ACC112 (cell line): ENCODE measurements around the gene ODAD2.

Experiments used
- H2AFZ ChIP-seq: fragments of 200-600 bp; sonication (generic); one replicate; pipeline ENCODE4 v1.6.0; 2017; ENCODE audit warnings: antibody characterized with exemption, low read length; ENCODE audit not compliant: unreplicated experiment
- H3K27ac ChIP-seq: fragments of 200-600 bp; sonication (generic); 2 replicates; pipeline ENCODE4 v1.5.1; 2014; ENCODE audit warnings: low read depth, mild to moderate bottlenecking, antibody characterized with exemption, low read length, moderate library complexity
- H3K27me3 ChIP-seq: fragments of 200-600 bp; sonication (generic); 2 replicates; pipeline ENCODE4 v1.6.1; 2014; ENCODE audit warnings: mild to moderate bottlenecking, antibody characterized with exemption, low read length, moderate library complexity, mixed read lengths; ENCODE audit not compliant: insufficient read depth
- H3K36me3 ChIP-seq: fragments of 200-600 bp; sonication (generic); 2 replicates; pipeline ENCODE4 v1.6.1; 2016; ENCODE audit warnings: mild to moderate bottlenecking, antibody characterized with exemption, low read length, moderate library complexity, mixed read lengths; ENCODE audit not compliant: insufficient read depth
- H3K4me1 ChIP-seq: fragments of 200-600 bp; sonication (generic); one replicate; pipeline ENCODE4 v1.6.1; 2016; ENCODE audit warnings: low read length, mixed read lengths; ENCODE audit not compliant: insufficient read depth, unreplicated experiment, control insufficient read depth
- H3K4me3 ChIP-seq: fragments of 200-600 bp; sonication (generic); 2 replicates; pipeline ENCODE4 v1.5.1; 2014; ENCODE audit warnings: mild to moderate bottlenecking, low read depth, low read length
- H3K79me2 ChIP-seq: fragments of 200-600 bp; sonication (generic); one replicate; pipeline ENCODE4 v1.6.0; 2016; ENCODE audit warnings: low read length; ENCODE audit not compliant: control insufficient read depth, unreplicated experiment, insufficient read depth

Gene ODAD2

DNA sequence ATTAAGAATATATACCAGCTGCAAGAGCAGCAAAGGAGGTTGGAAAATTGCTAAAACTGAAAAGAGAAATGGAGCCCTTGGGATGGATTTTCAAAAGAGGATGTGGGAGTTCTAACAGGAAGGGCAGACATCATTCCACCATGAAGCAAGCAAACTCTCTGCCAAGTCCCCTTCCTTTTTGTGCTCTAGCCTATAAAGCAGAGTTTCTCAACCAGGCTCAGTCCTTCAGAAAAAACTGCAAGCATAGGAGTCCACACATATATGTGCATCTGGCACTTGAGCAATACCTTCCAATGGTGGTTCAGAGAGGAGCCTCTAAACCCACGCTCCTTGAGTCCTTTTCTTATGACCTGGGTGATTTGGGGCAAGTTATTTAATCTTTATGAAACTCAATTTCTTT lies 154.7 kb downstream of the ODAD2 start:
- no peaks in the 10 kb centered on the region for H3K4me1 ChIP-seq
- no peak overlapping the region for H2AFZ ChIP-seq
- no peak overlapping the region for H3K4me3 ChIP-seq
- H3K79me2 ChIP-seq, result no peaks in the 10 kb centered on the region
- H3K27me3 ChIP-seq, result peaks cover 32% of the 10 kb centered on the region
- H3K27ac ChIP-seq, result no peak overlapping the region
- no peaks in the 10 kb centered on the region for H3K36me3 ChIP-seq

DNA sequence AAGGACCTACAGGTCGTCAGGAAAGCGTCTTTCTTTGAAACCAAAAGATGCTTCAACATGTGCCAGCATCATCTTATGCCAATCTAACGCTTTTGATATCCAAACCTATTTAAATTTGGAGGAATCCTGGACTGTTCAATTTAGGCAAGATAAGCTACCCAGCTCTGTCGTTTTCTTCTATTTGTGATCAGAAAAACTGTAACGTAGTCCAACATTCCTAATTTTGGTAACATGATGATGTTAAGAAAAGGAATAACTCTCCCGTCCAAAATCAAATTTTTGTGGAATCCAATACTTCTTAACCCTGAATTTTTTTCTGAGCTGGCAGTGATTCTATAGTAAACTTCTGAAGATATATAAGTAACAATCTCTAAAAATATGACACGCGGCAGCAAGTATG lies 160.0 kb downstream of the ODAD2 start:
- H3K4me3 ChIP-seq, result no peak overlapping the region
- no peak overlapping the region for H2AFZ ChIP-seq
- H3K79me2 ChIP-seq, result no peaks in the 10 kb centered on the region
- H3K36me3 ChIP-seq, result no peaks in the 10 kb centered on the region
- H3K4me1 ChIP-seq, result no peaks in the 10 kb centered on the region
- peaks cover 66% of the 10 kb centered on the region for H3K27me3 ChIP-seq
- H3K27ac ChIP-seq, result no peak overlapping the region

DNA sequence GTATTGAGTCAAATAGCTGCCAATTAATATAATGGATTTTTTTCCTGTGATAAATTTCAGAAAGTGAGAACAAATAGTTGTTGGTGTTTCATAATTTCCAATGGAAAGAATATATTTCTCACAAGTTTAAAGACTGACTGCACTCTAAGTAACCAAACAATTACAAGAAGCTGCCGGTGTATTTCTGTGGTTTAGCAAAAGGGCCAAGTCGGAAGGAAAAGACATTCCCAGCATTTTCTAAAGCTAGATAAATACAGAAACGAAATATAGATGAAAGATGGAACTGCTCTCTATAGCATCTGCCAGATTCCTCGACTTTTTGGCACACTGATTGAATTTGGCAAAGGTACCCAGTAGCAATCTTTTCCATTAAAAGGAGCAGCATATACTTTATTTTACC lies 160.5 kb downstream of the ODAD2 start:
- no peaks in the 10 kb centered on the region for H3K4me1 ChIP-seq
- H3K27ac ChIP-seq, result no peak overlapping the region
- no peaks in the 10 kb centered on the region for H3K36me3 ChIP-seq
- no peaks in the 10 kb centered on the region for H3K79me2 ChIP-seq
- H3K4me3 ChIP-seq, result no peak overlapping the region
- H3K27me3 ChIP-seq, result peaks cover 71% of the 10 kb centered on the region
- H2AFZ ChIP-seq, result no peak overlapping the region

DNA sequence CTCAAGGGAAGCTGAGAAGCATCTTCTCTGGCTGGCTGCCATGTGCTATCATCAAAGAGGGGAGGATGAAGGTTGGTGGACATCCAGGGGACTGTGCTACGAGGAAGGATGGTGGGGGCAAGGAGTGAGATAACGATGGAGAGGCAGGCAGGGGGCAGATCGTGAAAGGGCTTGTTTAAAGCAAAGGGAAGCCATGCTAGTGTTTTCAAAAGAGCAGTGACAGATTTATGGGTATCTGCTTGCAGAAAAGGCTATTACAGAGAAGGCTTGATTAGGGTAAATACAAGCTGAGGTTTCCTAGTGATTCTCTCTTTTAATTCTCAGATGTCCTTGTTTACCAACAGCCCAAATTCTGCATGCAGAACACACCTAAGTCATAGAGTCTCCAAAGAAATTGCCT lies 164.4 kb downstream of the ODAD2 start:
- H2AFZ ChIP-seq, result no peak overlapping the region
- peaks cover 86% of the 10 kb centered on the region for H3K27me3 ChIP-seq
- no peak overlapping the region for H3K4me3 ChIP-seq
- no peaks in the 10 kb centered on the region for H3K36me3 ChIP-seq
- H3K4me1 ChIP-seq, result no peaks in the 10 kb centered on the region
- no peak overlapping the region for H3K27ac ChIP-seq
- no peaks in the 10 kb centered on the region for H3K79me2 ChIP-seq

DNA sequence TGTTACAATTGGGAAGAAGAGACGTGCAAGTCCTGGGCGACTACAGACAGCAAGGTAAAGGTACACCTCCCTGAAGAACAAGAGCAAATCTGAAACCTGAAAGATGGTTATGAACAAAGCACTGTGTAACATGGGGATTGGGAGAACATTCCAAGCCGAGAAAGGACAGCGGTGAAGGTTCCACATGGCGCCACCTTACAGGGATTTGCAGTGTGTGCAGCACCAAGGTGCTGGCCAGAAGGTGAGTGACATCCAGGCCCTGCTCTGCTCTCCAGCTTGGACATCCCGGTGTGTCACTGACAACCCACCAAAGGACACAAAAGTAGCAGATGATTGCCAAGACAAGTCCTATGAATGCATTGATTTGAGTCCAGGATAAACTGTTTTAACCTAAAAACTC lies 165.1 kb downstream of the ODAD2 start:
- Histone ChIP-seq H3K79me2 (no peaks in the 10 kb centered on the region), H3K4me3 (no peak overlapping the region)

DNA sequence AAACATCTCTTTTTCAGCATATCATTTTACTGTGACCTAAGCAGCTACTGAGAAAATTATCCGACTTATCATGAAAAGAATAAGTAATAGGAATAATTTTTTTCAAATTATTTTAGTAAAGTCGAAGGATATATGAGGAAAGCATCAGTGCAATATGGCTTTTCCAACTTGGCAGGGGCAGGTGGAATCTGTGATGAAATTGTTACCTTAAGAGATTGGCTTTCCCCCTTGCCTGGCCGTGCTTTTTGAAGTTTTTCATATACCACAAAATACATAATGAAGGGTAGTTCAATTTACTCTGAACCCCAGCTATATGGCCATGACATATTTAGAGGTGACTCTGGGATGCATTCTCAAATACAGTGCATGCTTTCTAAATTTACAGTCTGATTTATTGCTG lies 166.1 kb downstream of the ODAD2 start:
- Histone ChIP-seq H2AFZ (no peak overlapping the region), H3K27ac (no peak overlapping the region), H3K27me3 (peaks cover 85% of the 10 kb centered on the region), H3K4me1 (no peaks in the 10 kb centered on the region), H3K4me3 (no peak overlapping the region), H3K36me3 (no peaks in the 10 kb centered on the region), H3K79me2 (no peaks in the 10 kb centered on the region)

More for the DNA sequence above, 165.1 kb downstream of the ODAD2 start:
- Histone ChIP-seq H2AFZ (no peak overlapping the region), H3K4me1 (no peaks in the 10 kb centered on the region), H3K27ac (no peak overlapping the region), H3K27me3 (peaks cover 86% of the 10 kb centered on the region), H3K36me3 (no peaks in the 10 kb centered on the region)

DNA sequence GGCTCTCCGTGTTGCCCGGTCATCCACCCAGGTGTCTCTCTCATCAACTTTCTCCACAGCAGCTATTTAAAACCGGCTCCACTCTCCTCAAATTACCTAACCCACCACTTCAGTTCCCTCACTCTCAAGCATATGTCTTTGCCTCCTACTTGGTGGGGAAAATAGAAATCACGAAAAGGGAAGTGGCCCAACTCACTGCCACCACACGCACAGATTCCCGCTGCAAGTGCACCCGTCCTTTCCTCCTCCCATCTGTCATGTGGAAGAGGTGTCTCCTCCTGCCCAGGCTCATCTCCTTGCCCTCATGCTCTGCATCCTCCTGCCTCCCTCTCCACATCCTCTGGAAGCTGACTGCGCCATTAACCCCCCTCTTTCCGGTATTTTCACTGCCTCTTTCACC lies 172.5 kb downstream of the ODAD2 start:
- no peaks in the 10 kb centered on the region for H3K4me1 ChIP-seq
- H3K79me2 ChIP-seq, result no peaks in the 10 kb centered on the region
- H3K36me3 ChIP-seq, result no peaks in the 10 kb centered on the region
- H3K4me3 ChIP-seq, result no peak overlapping the region
- H3K27ac ChIP-seq, result no peak overlapping the region
- peaks cover 87% of the 10 kb centered on the region for H3K27me3 ChIP-seq
- H2AFZ ChIP-seq, result no peak overlapping the region

DNA sequence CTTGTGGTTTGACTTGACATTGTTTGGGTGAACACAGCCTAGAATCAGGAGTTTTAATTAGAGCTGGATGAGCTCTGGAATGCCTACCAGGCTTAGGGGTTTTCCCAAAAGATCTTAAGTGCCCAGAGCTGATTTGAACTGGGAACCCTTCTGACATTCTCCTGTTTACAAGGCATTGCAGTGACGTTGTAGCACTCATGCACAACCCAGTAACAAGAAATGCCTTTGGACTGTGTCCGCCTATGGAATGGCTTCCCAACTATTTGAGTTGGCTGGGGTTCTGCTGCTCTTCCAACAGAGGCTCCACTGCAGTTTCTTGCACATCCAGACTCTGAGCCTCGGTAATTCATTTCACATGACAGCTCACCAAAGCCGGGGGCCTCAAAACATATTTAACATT lies 176.6 kb downstream of the ODAD2 start:
- Histone ChIP-seq H3K79me2 (no peaks in the 10 kb centered on the region), H3K4me1 (no peaks in the 10 kb centered on the region), H3K4me3 (no peak overlapping the region), H2AFZ (no peak overlapping the region), H3K27me3 (peaks cover 54% of the 10 kb centered on the region), H3K36me3 (no peaks in the 10 kb centered on the region), H3K27ac (no peak overlapping the region)

DNA sequence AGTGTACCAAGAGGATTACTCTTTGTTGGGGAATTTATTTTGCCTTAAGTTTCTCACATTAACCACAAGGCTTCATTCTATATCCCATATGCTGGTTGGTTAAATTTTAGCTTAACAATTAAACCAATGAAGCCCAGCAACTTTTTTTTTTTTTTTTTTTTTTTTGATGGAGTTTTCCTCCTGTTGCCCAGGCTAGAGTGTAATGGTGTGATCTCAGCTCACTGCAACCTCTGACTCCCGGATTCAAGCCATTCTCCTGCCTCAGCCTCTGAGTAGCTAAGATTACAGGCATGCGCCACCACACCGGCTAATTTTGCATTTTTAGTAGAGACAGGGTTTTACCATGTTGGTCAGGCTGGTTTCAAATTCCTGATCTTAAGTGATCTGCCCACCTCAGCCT lies 178.2 kb downstream of the ODAD2 start:
- H3K27ac ChIP-seq, result no peak overlapping the region
- no peaks in the 10 kb centered on the region for H3K79me2 ChIP-seq
- no peaks in the 10 kb centered on the region for H3K4me1 ChIP-seq
- peaks cover 45% of the 10 kb centered on the region for H3K27me3 ChIP-seq
- no peak overlapping the region for H3K4me3 ChIP-seq
- no peaks in the 10 kb centered on the region for H3K36me3 ChIP-seq
- H2AFZ ChIP-seq, result no peak overlapping the region

DNA sequence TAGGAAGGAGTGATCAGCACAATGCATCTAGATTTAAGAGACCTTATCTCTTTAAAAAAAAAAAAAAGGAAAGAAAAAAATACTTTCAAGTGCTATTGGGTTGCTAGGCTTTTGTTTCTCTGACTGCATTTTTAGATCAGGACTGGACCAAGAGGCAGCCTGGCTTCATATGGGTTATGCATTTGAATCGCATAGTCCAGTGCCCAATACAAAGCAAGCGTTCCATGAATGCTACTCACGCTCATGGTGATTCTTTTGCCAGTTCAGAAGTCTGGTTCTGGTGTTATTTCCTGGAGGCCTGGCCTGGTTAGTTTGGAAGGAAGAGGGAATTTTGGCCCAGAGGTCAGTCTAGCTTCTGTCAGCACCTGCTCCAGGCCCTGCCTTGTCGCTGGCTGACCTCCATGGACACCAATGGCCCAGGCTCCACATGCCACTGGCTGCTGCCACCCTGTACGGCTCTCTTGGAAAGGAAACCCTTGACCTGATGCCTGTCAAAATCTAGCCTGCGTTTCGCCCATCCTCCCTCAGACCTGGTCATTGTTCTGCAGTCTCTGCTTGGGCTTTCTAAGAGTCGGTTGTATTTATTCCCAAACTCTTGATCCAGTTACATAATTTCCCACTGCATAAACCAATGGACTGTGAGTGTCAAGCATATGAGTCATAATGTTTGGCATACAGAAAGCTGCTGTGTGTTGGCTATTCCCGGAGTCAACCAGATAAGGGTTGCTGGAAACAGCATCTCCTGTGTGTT lies 178.9 kb downstream of the ODAD2 start:
- Histone ChIP-seq H3K36me3 (no peaks in the 10 kb centered on the region), H3K4me1 (no peaks in the 10 kb centered on the region), H3K27me3 (peaks cover 43% of the 10 kb centered on the region), H2AFZ (no peak overlapping the region), H3K4me3 (no peak overlapping the region), H3K27ac (no peak overlapping the region), H3K79me2 (no peaks in the 10 kb centered on the region)

DNA sequence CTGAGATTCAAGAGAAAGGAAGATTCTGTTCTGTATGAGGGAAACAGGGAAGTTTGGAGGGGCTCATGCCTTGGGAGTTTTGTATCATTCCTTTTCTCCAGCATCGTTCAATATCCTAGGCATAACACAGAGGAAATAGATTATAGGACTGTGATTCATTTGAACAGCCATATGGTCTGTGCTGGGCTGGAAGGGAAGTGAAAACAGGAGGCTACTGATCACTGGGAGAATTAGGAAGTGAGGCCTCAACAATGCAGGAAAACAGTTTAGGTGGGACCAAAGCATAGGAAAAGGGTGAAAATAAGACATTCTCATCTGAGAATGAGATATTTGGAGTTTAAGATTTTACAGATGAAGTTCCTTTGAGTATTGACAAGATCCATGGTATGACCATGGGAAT lies 182.6 kb downstream of the ODAD2 start:
- Histone ChIP-seq H3K4me1 (no peaks in the 10 kb centered on the region), H3K27me3 (peaks cover 46% of the 10 kb centered on the region), H3K36me3 (no peaks in the 10 kb centered on the region), H2AFZ (no peak overlapping the region), H3K79me2 (no peaks in the 10 kb centered on the region), H3K4me3 (no peak overlapping the region), H3K27ac (no peak overlapping the region)
